SK-N-SH (cell line): ENCODE data around the gene MYO1F. TPM values are rescaled to one million over a fixed set of nuclear protein-coding genes. Genes with fewer than 3 reads are reported as not detected.

Experiments used
- CTCF ChIA-PET: fragments of 300-600, 350-600 bp; formaldehyde crosslinking; extraction: SDS; loops from one replicate; lab custom pipeline; 2021; lab: Yijun Ruan, JAX
- POLR2A ChIA-PET: fragments of 350-600 bp; sonication (Branson Sonifier 250); formaldehyde crosslinking; extraction: SDS; loops from one replicate; lab custom pipeline; 2020; ENCODE audit warnings: antibody characterized with exemption, inconsistent platforms; lab: Yijun Ruan, JAX
- DNase-seq: peaks from one replicate; pipeline ENCODE4 v3.0.0; 2012
- H2AFZ ChIP-seq: fragments of 200-600 bp; sonication (generic); 2 replicates; pipeline ENCODE4 v1.8.1; 2016; ENCODE audit warnings: antibody characterized with exemption, mild to moderate bottlenecking, low read depth
- H3F3A ChIP-seq: fragments of 200-600 bp; sonication (generic); replicated peaks from 2 replicates; pipeline ENCODE3; 2016; ENCODE audit warnings: antibody characterized with exemption, mild to moderate bottlenecking; ENCODE audit not compliant: insufficient read depth
- H3K27ac ChIP-seq, 2 experiments: fragments of 200-500 bp in 1 of 2; fragments of 200-600 bp in 1 of 2; sonication (Bioruptor generic) in 1 of 2; sonication (generic), shearing (Covaris generic) in 1 of 2; 2 replicates each; pipeline versions ENCODE4 v1.5.1 to v1.6.1; 2014 to 2016; ENCODE audit warnings: low read depth in 2 of 2, inconsistent platforms in 1 of 2, low read length in 1 of 2, mild to moderate bottlenecking in 1 of 2, mixed read lengths in 1 of 2
- H3K27me3 ChIP-seq: fragments of 200-600 bp; sonication (generic), shearing (Covaris generic); 2 replicates; pipeline ENCODE4 v1.6.1; 2016; ENCODE audit warnings: mixed run types; ENCODE audit not compliant: insufficient read depth
- H3K36me3 ChIP-seq, 2 experiments: fragments of 200-500 bp in 1 of 2; fragments of 200-600 bp in 1 of 2; sonication (Bioruptor generic) in 1 of 2; sonication (generic) in 1 of 2; replicated peaks in 1 of 2; 2 replicates each; pipeline versions ENCODE3 to v1.5.1; 2014 to 2016; ENCODE audit warnings: low read length in 1 of 2, mild to moderate bottlenecking in 1 of 2; ENCODE audit not compliant: insufficient read depth in 2 of 2, control insufficient read depth in 1 of 2
- H3K4me1 ChIP-seq, 2 experiments: fragments of 200-500 bp in 1 of 2; fragments of 200-600 bp in 1 of 2; sonication (Bioruptor generic) in 1 of 2; sonication (generic), shearing (Covaris generic) in 1 of 2; 2 replicates each; pipeline versions ENCODE4 v1.5.1 to v1.6.1; 2014 to 2016; ENCODE audit warnings: low read depth in 1 of 2, low read length in 1 of 2, mixed run types in 1 of 2; ENCODE audit not compliant: insufficient read depth in 2 of 2, control insufficient read depth in 1 of 2
- H3K4me2 ChIP-seq: fragments of 200-600 bp; sonication (generic), shearing (Covaris generic); 2 replicates; pipeline ENCODE4 v1.6.1; 2017; ENCODE audit warnings: mixed run types
- H3K4me3 ChIP-seq, 2 experiments: fragments of 200-500 bp in 1 of 2; fragments of 200-600 bp in 1 of 2; sonication (Bioruptor generic) in 1 of 2; sonication (generic), shearing (Covaris generic) in 1 of 2; 2 replicates each; pipeline versions ENCODE4 v1.5.1 to v1.8.1; 2014 to 2016; ENCODE audit warnings: low read depth in 2 of 2, inconsistent platforms in 1 of 2, low read length in 1 of 2, mild to moderate bottlenecking in 1 of 2, mixed read lengths in 1 of 2, moderate library complexity in 1 of 2
- H3K79me2 ChIP-seq: fragments of 200-600 bp; sonication (generic); 2 replicates; pipeline ENCODE4 v1.8.1; 2017; ENCODE audit warnings: mild to moderate bottlenecking; ENCODE audit not compliant: insufficient read depth
- H3K9ac ChIP-seq: fragments of 200-600 bp; sonication (generic); 2 replicates; pipeline ENCODE4 v1.6.1; 2017; ENCODE audit warnings: mixed run types
- H3K9me2 ChIP-seq: fragments of 200-600 bp; sonication (generic); 2 replicates; pipeline ENCODE4 v1.6.1; 2017; ENCODE audit warnings: mixed run types
- H3K9me3 ChIP-seq: fragments of 200-600 bp; sonication (generic); 2 replicates; pipeline ENCODE4 v1.6.1; 2017; ENCODE audit warnings: mixed run types, mild to moderate bottlenecking, moderate library complexity
- H4K20me1 ChIP-seq: fragments of 200-600 bp; sonication (generic); 2 replicates; pipeline ENCODE4 v1.6.1; 2017; ENCODE audit warnings: mild to moderate bottlenecking, mixed run types; ENCODE audit not compliant: insufficient read depth
- CHD2 ChIP-seq: fragments of 150-350 bp; IDR thresholded peaks from 2 replicates; pipeline ENCODE4 v1.6.1; 2018; ENCODE audit warnings: low read length; ENCODE audit not compliant: partially characterized antibody
- CTCF ChIP-seq: fragments of 200-600 bp; sonication (generic); IDR thresholded peaks from 2 replicates; pipeline ENCODE4 v1.6.1; 2017; ENCODE audit warnings: antibody characterized with exemption, mild to moderate bottlenecking, moderate library complexity
- EP300 ChIP-seq, 2 experiments: IDR thresholded peaks; 2 replicates each; pipeline versions ENCODE4 v1.4.0 to v1.6.1; 2012; ENCODE audit warnings: borderline replicate concordance in 1 of 2, low read depth in 1 of 2, low read length in 1 of 2
- EZH2phosphoT487 ChIP-seq: fragments of 200-600 bp; sonication (generic); IDR thresholded peaks from 2 replicates; pipeline ENCODE4 v1.6.1; 2017; ENCODE audit warnings: low read depth, mixed run types, mild to moderate bottlenecking, antibody characterized with exemption, moderate library complexity, borderline replicate concordance
- FOSL2 ChIP-seq: IDR thresholded peaks from 2 replicates; pipeline ENCODE4 v1.4.0; 2012; ENCODE audit warnings: low read depth, mild to moderate bottlenecking, moderate library complexity, borderline replicate concordance
- FOXM1 ChIP-seq: IDR thresholded peaks from 2 replicates; pipeline ENCODE4 v1.4.0; 2012; ENCODE audit warnings: low read depth, mild to moderate bottlenecking
- GATA2 ChIP-seq: sonication (generic); formaldehyde crosslinking; IDR thresholded peaks from 2 replicates; pipeline ENCODE4 v1.5.0; 2020; ENCODE audit warnings: mild to moderate bottlenecking, missing genetic modification reagents
- MAX ChIP-seq: IDR thresholded peaks from 2 replicates; pipeline ENCODE4 v1.4.0; 2012; ENCODE audit warnings: low read depth
- MXI1 ChIP-seq: IDR thresholded peaks from 2 replicates; pipeline ENCODE4 v1.6.1; 2012; ENCODE audit warnings: mild to moderate bottlenecking, low read depth, low read length, improper control_type of control experiment
- NFIC ChIP-seq: IDR thresholded peaks from 2 replicates; pipeline ENCODE4 v1.4.0; 2012; ENCODE audit warnings: borderline replicate concordance
- NRF1 ChIP-seq: IDR thresholded peaks from 2 replicates; pipeline ENCODE4 v1.6.1; 2012; ENCODE audit warnings: low read depth, mild to moderate bottlenecking, low read length
- PBX3 ChIP-seq: IDR thresholded peaks from 2 replicates; pipeline ENCODE4; 2012
- POLR2AphosphoS5 ChIP-seq: IDR thresholded peaks from 2 replicates; pipeline ENCODE4 v1.6.1; 2012; ENCODE audit warnings: low read depth, low read length
- RAD21 ChIP-seq: IDR thresholded peaks from 2 replicates; pipeline ENCODE4 v1.6.1; 2012; ENCODE audit warnings: mild to moderate bottlenecking, low read length
- RCOR1 ChIP-seq: fragments of 150-350 bp; IDR thresholded peaks from 2 replicates; pipeline ENCODE4 v1.6.1; 2017; ENCODE audit warnings: antibody characterized with exemption, low read length
- REST ChIP-seq: IDR thresholded peaks from 2 replicates; pipeline ENCODE4 v1.6.1; 2012; ENCODE audit warnings: mild to moderate bottlenecking, low read depth, low read length, moderate library complexity
- TAF1 ChIP-seq: IDR thresholded peaks from 2 replicates; pipeline ENCODE4 v1.6.1; 2012; ENCODE audit warnings: low read depth, mild to moderate bottlenecking, low read length, moderate library complexity, borderline replicate concordance
- TEAD4 ChIP-seq: IDR thresholded peaks from 2 replicates; pipeline ENCODE4 v1.4.0; 2012; ENCODE audit warnings: mild to moderate bottlenecking, borderline replicate concordance; ENCODE audit not compliant: insufficient read depth
- YY1 ChIP-seq: IDR thresholded peaks from 2 replicates; pipeline ENCODE4 v1.4.0; 2012; ENCODE audit warnings: low read depth, mild to moderate bottlenecking
- WGBS: methylation state at CpG from one replicate; pipeline ENCODE4 v1.1.6; 2017; ENCODE audit warnings: low lambda C conversion rate; 5-methylcytosine and 5-hydroxymethylcytosine counted together
- polyA plus RNA-seq, 3 experiments: library from polyadenylated mRNA; depleted of rRNA; stranded (reverse); fragments of >200 nt; gene quantifications; 2 replicates each; pipeline ENCODE4 v1.2.3, GENCODE V29; 2012
- TF ChIP-seq, protein P1 (sequence below): fragments of 150-350 bp; IDR thresholded peaks from 2 replicates; pipeline ENCODE4 v1.6.1; 2017; ENCODE audit warnings: antibody characterized with exemption, low read length, low read depth, borderline replicate concordance

The MYO1F gene
- polyA plus RNA-seq, 1 of the 3 experiments (the other 2 are of a cell fraction) = 0.51 TPM

GRCh38 chr19:8532225-8532624 lies 45.0 kb downstream of the MYO1F start:
- Histone ChIP-seq H3K27ac (no peak overlapping the region), H3K4me3 (no peak overlapping the region), H3K4me1 (peaks cover 0 to 2% of the 10 kb centered on the region in 2 experiments; a peak in 1 of 4 replicates), H2AFZ (no peak overlapping the region), H3K79me2 (no peaks in the 10 kb centered on the region), H3K36me3 (no peaks in the 10 kb centered on the region), H3K4me2 (no peak overlapping the region), H3K27me3 (no peaks in the 10 kb centered on the region; the same call in 1 of the 2 replicates), H4K20me1 (peaks cover 14% of the 10 kb centered on the region), H3K9me2 (no peaks in the 10 kb centered on the region), H3K9ac (no peak overlapping the region), H3K9me3 (no peaks in the 10 kb centered on the region), H3F3A (peaks cover 12% of the 10 kb centered on the region)
- ChIA-PET CTCF (interaction anchor here (0.7 kb wide), 1 partner anchor 46 kb away, joined by 3 read pairs; no protein-coding TSS in a partner anchor), POLR2A (no interaction called here)
- DNase-seq = no peak
- TF ChIP-seq GATA2 (CRISPR knock-in tag) (no peak), YY1 (no peak), RCOR1 (no peak), FOSL2 (no peak), EZH2phosphoT487 (no peak), RAD21 (no peak), TAF1 (no peak), NFIC (no peak), NRF1 (no peak), EP300 (IDR thresholded peaks at IDR 0.05; ENCODE audit: borderline replicate concordance in 1 of 2, low read depth in 1 of 2, low read length in 1 of 2) (no peak), MXI1 (no peak), CTCF (no peak), CHD2 (no peak), MAX (no peak), POLR2AphosphoS5 (no peak)
- WGBS = 35% methylated on average over 2 of the region's 2 CpGs

- DNase-seq = no peak
- Histone ChIP-seq H2AFZ (no peak overlapping the region), H3K27ac (no peak overlapping the region), H3K9ac (no peak overlapping the region), H3K4me2 (no peak overlapping the region), H3K9me2 (no peaks in the 10 kb centered on the region), H3K9me3 (no peaks in the 10 kb centered on the region), H4K20me1 (peaks cover 14% of the 10 kb centered on the region), H3K27me3 (no peaks in the 10 kb centered on the region; the same call in 1 of the 2 replicates), H3K4me3 (no peak overlapping the region), H3K79me2 (peaks cover 3% of the 10 kb centered on the region; the same call in 1 of the 2 replicates), H3F3A (peaks cover 12% of the 10 kb centered on the region), H3K36me3 (no peaks in the 10 kb centered on the region), H3K4me1 (peaks cover 0 to 7% of the 10 kb centered on the region in 2 experiments; a peak in 1 of 4 replicates)
- ChIA-PET POLR2A (interaction anchor here (1.0 kb wide), 1 partner anchor 18 kb away, joined by 5 read pairs; no protein-coding TSS in a partner anchor), CTCF (interaction anchor here (0.7 kb wide), 1 partner anchor 47 kb away, joined by 3 read pairs; no protein-coding TSS in a partner anchor)
- 68% methylated on average over 7 of the region's 7 CpGs for WGBS
- no peak for TF ChIP-seq CHD2
- TF ChIP-seq TEAD4 = no peak
- no peak for TF ChIP-seq GATA2 (CRISPR knock-in tag)
- no peak for TF ChIP-seq FOXM1
- TF ChIP-seq REST = no peak
- no peak for TF ChIP-seq MXI1
- TF ChIP-seq RAD21 = no peak
- no peak for TF ChIP-seq NFIC
- TF ChIP-seq PBX3 = no peak
- TF ChIP-seq, protein P1, sequence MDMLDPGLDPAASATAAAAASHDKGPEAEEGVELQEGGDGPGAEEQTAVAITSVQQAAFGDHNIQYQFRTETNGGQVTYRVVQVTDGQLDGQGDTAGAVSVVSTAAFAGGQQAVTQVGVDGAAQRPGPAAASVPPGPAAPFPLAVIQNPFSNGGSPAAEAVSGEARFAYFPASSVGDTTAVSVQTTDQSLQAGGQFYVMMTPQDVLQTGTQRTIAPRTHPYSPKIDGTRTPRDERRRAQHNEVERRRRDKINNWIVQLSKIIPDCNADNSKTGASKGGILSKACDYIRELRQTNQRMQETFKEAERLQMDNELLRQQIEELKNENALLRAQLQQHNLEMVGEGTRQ = no peak
Observed at GRCh38 chr19:8531470-8531869, 45.8 kb downstream of the MYO1F start.
